Heart left ventricle (tissue), 16 donors: ENCODE measurements around the gene PAGR1. TPM values are rescaled to one million over a fixed set of nuclear protein-coding genes. Genes with fewer than 3 reads are reported as not detected.
A peak's percentile ranks its signal among the peaks of the same experiment; 100 is the strongest.

Source experiments
- ATAC-seq, 4 donors: fragments of 200-7000 bp; cut with Tn5 transposase; one replicate each; pipeline ENCODE4 v1.9.1; 2020 to 2022; ENCODE audit warnings: moderate library complexity in 4 of 4, mild to moderate bottlenecking in 3 of 4, moderate number of reproducible peaks in 1 of 4
- DNase-seq, 5 donors: peaks; one replicate each; pipeline ENCODE4 v3.0.0-alpha.2; 2020
- H3K27ac ChIP-seq, 12 donors: fragments of 200-600 bp; sonication (generic) in 4 of 12; one replicate each; pipeline versions ENCODE4 v1.5.0 to v1.8.0; 2016 to 2022; ENCODE audit warnings: mild to moderate bottlenecking in 2 of 12
- H3K27me3 ChIP-seq, 9 donors: fragments of 200-600 bp; sonication (generic) in 2 of 9; one replicate each; pipeline versions ENCODE4 v1.5.1 to v1.8.0; 2016 to 2022; ENCODE audit warnings: mild to moderate bottlenecking in 3 of 9
- H3K36me3 ChIP-seq, 9 donors: fragments of 200-600 bp; sonication (generic) in 2 of 9; one replicate each; pipeline versions ENCODE4 v1.5.0 to v1.8.0; 2018 to 2022; ENCODE audit warnings: mild to moderate bottlenecking in 2 of 9
- H3K4me1 ChIP-seq, 12 donors: fragments of 200-600 bp; sonication (generic) in 4 of 12; one replicate each; pipeline versions ENCODE4 v1.5.0 to v1.8.0; 2016 to 2022; ENCODE audit warnings: mild to moderate bottlenecking in 3 of 12
- H3K4me3 ChIP-seq, 12 donors: fragments of 200-600 bp; sonication (generic) in 4 of 12; one replicate each; pipeline versions ENCODE4 v1.5.0 to v1.8.0; 2017 to 2022; ENCODE audit warnings: mild to moderate bottlenecking in 9 of 12, moderate library complexity in 4 of 12
- H3K9me3 ChIP-seq, 12 donors: fragments of 200-600 bp; sonication (generic) in 4 of 12; one replicate each; pipeline versions ENCODE4 v1.5.0 to v1.8.0; 2016 to 2022; ENCODE audit warnings: mild to moderate bottlenecking in 1 of 12
- CTCF ChIP-seq, 12 donors: fragments of 200-600 bp; sonication (generic) in 4 of 12; IDR thresholded peaks; one replicate each; pipeline versions ENCODE4 v1.5.0 to v1.8.0; 2018 to 2022; ENCODE audit warnings: antibody characterized with exemption in 12 of 12, mild to moderate bottlenecking in 5 of 12
- POLR2A ChIP-seq, 2 donors: fragments of 450-650 bp; IDR thresholded peaks; one replicate each; pipeline ENCODE4 v1.6.1; 2017; ENCODE audit warnings: antibody characterized with exemption in 2 of 2, mild to moderate bottlenecking in 2 of 2, moderate library complexity in 2 of 2
- WGBS, 4 donors: extraction: QIAGEN DNeasy Blood & Tissue Kit in 2 of 4; methylation state at CpG; one replicate each; pipeline versions ENCODE4 v1.1.5 to v1.1.7; 2013 to 2018; 5-methylcytosine and 5-hydroxymethylcytosine counted together
- intact Hi-C, 10 donors: fragments of 100-400 bp; cut with DNase I; formaldehyde crosslinking; loops; one replicate each; pipeline versions ENCODE4 v1.11.1 to v1.14.2; 2022
- polyA plus RNA-seq, 2 donors: library from polyadenylated mRNA; stranded (reverse); fragments of 200-250 nt; gene quantifications; one replicate each; pipeline ENCODE4 v1.2.3, GENCODE V29; 2013
- total RNA-seq, 9 donors: library from RNA; depleted of rRNA in 2 of 9; stranded (reverse); fragments of >200 nt in 2 of 9; fragmentation: NEBNext Ultra II Directional in 3 of 9; extraction: Animal tissue kit (Norgen Biotek cat#: 25700) in 3 of 9; gene quantifications; one replicate each; pipeline versions ENCODE4 v1.1.0 to v1.2.4, GENCODE V29; 2016 to 2023
- donor health status: ischemic (EF 13 %, LVEDD 7.1; RV severe dilation, severe dysfunction).
- donor health status: healthy with polysubstance abuse.
- donor health status: DM: no; HTN: yes; CAD: no.
- donor health status: DM: no; HTN: no; CAD: no.
- donor health status: ischemic (EF 25% LVEDD 6.9; RV normal size, moderate dysfunction).
- donor health status: ischemic (EF 25% LVEDD 5.7; RV mildly dilated, moderate dysfunction).
- donor health status: healthy.
- donor health status: DM: yes; HTN: yes; CAD: no.
- donor health status: ischemic (EF 35%, LVEDD 5.7; RV mildly dilated, moderate dysfunction).
- donor health status: nonischemic (EF 11% LVEDD 7.7; RV severe dilation, severe dysfunction).
- donor health status: DM: yes; HTN: yes; CAD: no.
- donor health status: PGD.
- donor health status: ischemic (EF 29% LVEDD 5.4; RV normal size, mild dysfunction).
- donor health status: nonischemic (EF 23%, LVEDD 6.1; RV moderate dilation, normal function).

The PAGR1 gene
- total and polyA plus RNA-seq, 11 donors: 10.8 to 32.9 (median 12.7) TPM

DNA sequence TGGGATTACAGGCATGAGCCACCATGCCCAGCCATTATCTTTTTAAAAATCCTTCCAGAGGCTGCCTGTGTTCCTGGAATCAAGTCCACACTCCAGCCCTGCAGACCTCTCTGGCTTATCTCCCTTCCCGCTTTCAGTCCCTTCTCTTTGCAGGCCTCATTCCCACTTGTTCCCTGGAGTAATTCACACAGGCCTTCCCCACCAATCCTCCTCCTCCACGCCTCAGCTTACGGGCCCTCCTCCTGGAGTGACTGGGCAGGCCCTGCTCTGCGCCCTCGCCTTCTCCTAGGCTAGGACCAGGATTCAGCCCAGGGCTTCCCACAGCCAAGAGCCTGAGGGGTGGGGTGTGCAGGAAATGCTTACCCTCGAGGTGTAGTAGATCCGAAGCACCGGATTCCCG lies 44.3 kb downstream of the PAGR1 start:
- ATAC-seq (no peak), DNase-seq (peak in 2 of 5 donors; percentile 35 to 60)
- no peak for TF ChIP-seq CTCF (IDR thresholded peaks at IDR 0.05)

GRCh38 chr16:29862383-29862883 lies 46.5 kb downstream of the PAGR1 start:
- Histone ChIP-seq H3K4me1 (peaks cover 0 to 27% (median 16%) of the 10 kb centered on the region in 12 donors), H3K27ac (peak overlapping the region; percentile 84 to 97 (median 94)), H3K36me3 (peaks cover 0 to 38% (median 29%) of the 10 kb centered on the region in 9 donors), H3K27me3 (no peaks in the 10 kb centered on the region), H3K9me3 (no peaks in the 10 kb centered on the region), H3K4me3 (peak overlapping the region; percentile 79 to 100 (median 95))
- peak in 2 of 4 donors; percentile 2 to 11 for ATAC-seq
- DNase-seq: peak in 2 of 5 donors; percentile 31 to 46
- intact Hi-C loops: loop anchor here in 8 of 10 donors (2.0 to 10.0 kb wide), 9 partner anchors 40 to 162 kb away; partner anchors contain the start of genes C16orf92 (in 3 of the 8), PAGR1 (in 3 of the 8), HIRIP3 (in 2 of the 8) and INO80E (in 2 of the 8)
- WGBS, 4 donors: 1 to 4% (median 2%) methylated on average over 11 to 27 of the region's 27 CpGs
- TF ChIP-seq POLR2A (IDR thresholded peaks at IDR 0.05) (no peak), CTCF (IDR thresholded peaks at IDR 0.05) (peak in 2 of 12 donors; percentile 8 to 17)

More for the DNA sequence above, 44.3 kb downstream of the PAGR1 start:
- Histone ChIP-seq H3K27me3 (no peaks in the 10 kb centered on the region), H3K4me3 (no peak overlapping the region), H3K4me1 (peaks cover 0 to 32% (median 16%) of the 10 kb centered on the region in 12 donors), H3K9me3 (no peaks in the 10 kb centered on the region), H3K27ac (no peak overlapping the region), H3K36me3 (peaks cover 0 to 38% (median 29%) of the 10 kb centered on the region in 9 donors)
- intact Hi-C loops: loop anchor here in 8 of 10 donors (5.0 to 10.0 kb wide), 8 partner anchors 38 to 165 kb away; partner anchors contain the start of genes C16orf92 (in 3 of the 8), PAGR1 (in 3 of the 8), HIRIP3 (in 2 of the 8) and INO80E (in 2 of the 8)
- WGBS, 4 donors: 68 to 79% (median 75%) methylated on average over 9 of the region's 9 CpGs

GRCh38 chr16:29862884-29863668 lies 47.1 kb downstream of the PAGR1 start, which contains the start of gene CDIPT:
TSS of gene CDIPT (minus strand) at chr16:29863226. CDS start at chr16:29862857, 369 bp downstream.
- Histone ChIP-seq H3K9me3 (no peaks in the 10 kb centered on the region), H3K4me1 (peaks cover 0 to 27% (median 16%) of the 10 kb centered on the region in 12 donors), H3K27me3 (no peaks in the 10 kb centered on the region), H3K4me3 (peak within 1 kb of the TSS; percentile 79 to 100 (median 95)), H3K36me3 (peaks cover 0 to 35% (median 29%) of the 10 kb centered on the region in 9 donors), H3K27ac (peak within 1 kb of the TSS; percentile 84 to 97 (median 94))
- DNase-seq: peak; percentile 94 to 97 (median 94)
- TF ChIP-seq CTCF (IDR thresholded peaks at IDR 0.05) (peak; percentile 34 to 76 (median 46)), POLR2A (IDR thresholded peaks at IDR 0.05) (peak in 1 of 2 donors; percentile 48)
- peak; percentile 98 to 99 (median 98) for ATAC-seq
- intact Hi-C loops: loop anchor here in 8 of 10 donors (2.0 to 10.0 kb wide), 9 partner anchors 41 to 162 kb away; partner anchors contain the start of genes C16orf92 (in 3 of the 8), PAGR1 (in 3 of the 8), HIRIP3 (in 2 of the 8) and INO80E (in 2 of the 8)
- 0 to 1% (median 0%) methylated on average over 36 to 57 of the region's 57 CpGs for WGBS, 4 donors
